ENCODE data around the gene DPP6.
"Not testable (repeated sequence)": the region's sequence is repeated elsewhere in the genome, so short reads cannot be mapped to it uniquely, and the experiment has no call there.

Gene DPP6

DNA sequence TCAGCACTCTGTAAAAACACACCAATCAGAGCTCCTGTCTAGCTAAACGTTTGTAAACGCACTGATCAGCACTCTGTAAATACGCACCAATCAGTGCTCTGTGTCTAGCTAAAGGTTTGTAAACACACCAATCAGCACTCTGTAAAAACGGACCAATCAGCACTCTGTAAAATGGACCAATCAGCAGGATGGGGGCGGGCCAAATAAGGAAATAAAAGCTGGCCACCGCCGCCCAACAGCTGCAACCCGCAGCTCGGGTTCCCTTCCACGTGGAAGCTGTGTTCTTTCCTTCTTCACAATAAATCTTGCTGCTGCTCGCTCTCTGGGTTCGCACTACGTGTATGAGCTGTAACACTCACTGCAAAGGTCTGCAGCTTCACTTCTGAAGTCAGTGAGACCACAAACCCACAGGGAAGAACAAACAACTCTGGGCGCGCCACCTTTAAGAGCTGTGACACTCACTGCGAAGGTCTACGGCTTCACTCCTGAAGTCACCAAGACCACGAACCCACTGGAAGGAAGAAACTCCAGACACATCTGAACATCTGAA is 625.9 kb downstream of the DPP6 start:
- FAIRE-seq: not testable (repeated sequence)

DNA sequence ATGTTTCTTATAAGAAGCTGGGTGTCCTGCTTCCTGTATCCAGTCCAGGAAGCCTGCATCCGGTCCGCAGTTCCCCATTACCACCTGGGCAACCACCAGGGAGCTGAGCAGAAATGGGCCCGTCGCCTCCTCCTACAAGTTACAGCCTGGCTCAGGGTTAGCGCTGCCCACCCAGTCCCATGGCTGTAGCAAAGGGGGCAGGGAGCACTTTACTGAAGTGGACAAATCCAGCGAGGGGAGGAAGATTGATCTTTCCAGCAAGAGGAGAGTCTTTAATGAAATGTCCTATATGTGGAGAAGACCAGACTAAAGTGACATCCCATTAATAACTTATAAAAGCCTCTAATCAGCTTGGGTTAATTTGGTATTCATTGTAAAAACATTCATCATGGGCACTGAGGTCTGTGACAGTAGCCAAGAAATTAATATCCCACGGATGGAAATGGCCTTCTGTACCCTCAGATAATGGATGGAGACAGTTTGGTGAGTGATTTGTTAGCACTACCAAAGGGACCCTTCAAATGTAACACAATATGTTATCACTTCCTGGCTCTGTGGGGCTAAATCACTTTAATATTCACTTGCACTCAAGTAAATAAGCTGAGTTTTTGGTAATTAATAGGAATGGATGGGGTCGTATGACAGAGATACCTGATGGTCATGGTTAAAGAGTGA is 627.3 kb downstream of the DPP6 start:
- no peak for FAIRE-seq

DNA sequence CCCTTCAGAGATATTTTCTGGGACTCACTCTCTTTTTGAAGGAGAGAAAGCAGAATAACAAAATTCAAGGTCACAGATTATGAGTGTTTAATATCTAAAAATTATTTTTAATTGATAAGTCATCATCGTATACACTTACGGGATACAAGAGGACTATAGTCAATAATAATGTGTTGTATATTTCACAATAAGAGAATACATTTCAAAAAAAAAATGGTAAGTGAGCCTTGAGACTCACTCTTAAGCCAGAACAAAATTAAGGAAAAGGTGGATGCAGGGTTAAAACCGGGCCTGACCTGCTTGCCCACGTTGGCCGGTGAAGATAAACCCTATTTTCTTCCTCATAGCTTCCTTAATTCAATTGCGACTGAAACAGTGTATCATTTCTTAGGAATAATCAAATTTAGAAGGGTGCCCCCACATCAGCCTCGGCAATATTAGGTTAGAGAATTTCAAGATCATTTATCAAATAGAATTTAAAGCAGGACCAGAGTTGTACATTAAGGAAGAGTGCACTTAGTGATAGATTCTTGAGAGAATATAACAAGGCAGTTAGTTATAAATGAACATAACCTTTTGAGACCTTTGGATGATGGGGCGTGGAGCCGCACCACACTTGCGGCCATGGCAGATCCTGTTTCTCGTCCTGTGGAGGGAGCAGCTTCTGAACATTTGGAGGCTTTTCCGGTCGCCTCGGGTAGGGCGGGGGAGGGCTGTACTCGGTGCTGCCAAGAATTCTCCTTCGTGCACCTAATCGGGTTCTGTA is 628.9 kb downstream of the DPP6 start:
- no peak for FAIRE-seq

DNA sequence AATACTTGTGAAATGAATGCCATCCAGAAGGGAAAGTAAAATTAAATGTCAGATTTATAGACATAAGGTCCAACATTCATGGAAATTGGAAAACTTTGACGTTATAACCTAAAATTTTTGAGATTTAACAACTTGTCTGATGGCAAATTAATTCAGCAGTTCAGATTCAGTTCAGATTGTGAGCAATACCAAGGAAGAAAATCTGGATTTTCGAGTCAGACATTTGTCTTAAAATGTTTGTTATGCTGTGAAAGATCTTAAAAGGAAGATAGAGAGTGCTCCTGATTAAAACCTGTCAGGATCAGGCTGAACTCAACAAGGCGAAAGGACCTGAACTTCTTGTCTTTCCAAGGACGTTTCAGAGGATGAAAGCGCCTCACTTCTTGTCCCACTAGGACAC is 629.8 kb downstream of the DPP6 start:
- FAIRE-seq: no peak

DNA sequence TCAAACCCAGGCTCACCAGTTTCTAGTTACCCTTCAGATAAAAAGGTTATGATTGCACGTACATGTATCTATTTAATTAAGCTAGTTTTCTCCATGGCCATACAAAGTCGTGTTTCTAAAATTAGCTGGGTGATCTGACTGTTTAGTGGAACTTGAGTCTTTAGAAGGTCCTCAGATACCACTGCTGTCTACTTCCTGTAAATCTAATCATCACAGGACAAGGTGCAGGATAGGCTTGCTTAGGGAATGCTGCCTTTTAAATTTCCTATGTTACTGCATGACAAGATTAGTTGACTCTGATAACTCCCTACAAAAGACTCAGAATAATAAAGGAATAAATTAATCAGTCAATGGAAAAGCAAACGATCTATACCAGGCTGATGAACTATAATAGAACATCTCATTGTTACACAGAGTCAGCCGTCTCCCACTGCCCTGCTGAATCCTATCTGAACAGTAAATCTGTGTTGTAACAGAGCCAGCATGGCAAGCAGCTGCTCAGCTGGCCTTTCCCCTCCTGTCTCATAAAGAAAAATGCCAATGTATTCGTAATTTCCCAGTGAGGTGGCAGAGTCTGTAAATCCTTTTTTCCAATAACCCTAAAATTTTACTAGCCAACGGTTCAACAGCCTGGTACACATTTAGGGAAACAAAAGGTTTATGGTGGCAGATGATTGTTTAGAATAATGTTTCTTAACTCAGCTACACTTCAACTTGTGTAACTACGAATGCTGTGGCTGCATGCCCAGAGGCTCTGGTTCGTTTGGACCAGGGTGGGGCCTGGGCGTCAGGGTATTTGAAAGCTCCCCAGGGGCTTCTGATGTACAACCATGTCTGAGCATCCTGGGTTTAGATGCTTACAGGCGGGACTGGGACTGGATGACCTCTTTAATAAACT is 632.7 kb downstream of the DPP6 start:
- no peak for FAIRE-seq

DNA sequence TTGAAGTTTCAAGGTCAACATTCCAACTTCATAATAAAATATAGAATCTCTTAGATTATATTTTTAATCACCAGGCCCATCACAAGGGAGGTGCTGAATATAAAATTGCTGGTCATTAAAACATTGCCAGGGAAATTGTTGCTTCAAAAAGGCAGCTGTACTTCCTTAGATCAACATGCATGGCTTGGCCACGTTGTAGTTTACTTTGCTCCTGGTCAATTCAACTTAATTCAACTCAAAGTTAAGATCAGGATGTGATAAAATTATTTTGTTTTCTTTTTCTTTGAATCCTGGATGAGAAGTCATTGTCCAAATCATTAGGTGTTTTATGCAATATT is 633.3 kb downstream of the DPP6 start:
- no peak for FAIRE-seq

DNA sequence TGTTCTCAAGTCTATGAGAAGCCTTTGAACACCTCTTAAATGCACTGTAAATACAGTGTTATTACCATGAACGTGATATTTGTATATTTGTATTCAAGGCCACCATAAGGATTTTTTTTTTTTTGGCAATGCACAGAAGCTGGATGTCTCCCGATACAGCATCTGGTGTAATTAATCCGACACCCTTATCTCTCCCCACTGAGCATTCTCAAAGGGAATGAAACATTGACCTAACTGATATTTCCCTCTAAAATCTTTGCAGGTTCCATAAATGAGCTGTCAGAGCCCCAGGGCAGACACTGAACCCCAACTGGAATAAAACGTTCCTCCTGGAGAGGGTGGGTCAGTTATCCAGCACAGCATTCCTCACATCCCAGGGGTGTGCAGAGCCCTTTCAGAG is 634.1 kb downstream of the DPP6 start:
- no peak for FAIRE-seq

DNA sequence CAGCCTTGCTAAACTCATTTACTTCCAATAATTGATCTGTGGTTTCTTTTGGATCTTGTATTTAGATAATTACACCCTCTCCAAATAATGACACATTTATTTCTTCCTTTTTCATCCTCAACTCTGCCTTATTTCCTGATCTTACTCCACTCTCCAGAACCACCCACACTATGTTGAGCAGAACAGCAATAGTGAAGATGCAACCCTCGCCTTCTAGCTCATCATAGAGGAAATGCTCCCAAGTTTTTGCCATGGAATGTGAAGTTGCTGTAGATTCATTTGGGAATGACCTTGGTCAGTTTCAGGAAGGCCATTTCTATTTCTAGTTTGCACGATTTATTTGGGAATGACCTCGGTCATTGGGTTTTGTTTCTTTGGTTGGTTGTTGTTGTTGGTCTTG is 636.8 kb downstream of the DPP6 start:
- no peak for FAIRE-seq

DNA sequence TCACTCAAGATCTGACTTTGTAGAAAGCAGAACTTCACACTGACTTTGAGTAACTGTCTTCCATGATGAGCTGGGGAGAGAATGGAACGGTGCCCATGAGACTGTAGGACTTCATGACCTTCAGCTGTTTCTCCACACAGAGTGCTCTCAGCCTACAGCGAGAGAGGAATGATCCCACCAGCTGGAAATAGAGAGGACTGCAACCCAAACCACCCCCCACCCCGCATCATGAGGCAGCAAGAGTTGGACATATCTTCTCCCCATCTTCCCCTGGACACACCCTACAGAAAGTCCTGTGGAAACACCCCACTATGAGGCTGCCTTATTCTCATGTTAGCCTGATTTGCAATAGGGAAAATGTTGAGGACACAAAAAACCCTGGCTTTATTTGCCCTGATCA is 638.2 kb downstream of the DPP6 start:
- no peak for FAIRE-seq

DNA sequence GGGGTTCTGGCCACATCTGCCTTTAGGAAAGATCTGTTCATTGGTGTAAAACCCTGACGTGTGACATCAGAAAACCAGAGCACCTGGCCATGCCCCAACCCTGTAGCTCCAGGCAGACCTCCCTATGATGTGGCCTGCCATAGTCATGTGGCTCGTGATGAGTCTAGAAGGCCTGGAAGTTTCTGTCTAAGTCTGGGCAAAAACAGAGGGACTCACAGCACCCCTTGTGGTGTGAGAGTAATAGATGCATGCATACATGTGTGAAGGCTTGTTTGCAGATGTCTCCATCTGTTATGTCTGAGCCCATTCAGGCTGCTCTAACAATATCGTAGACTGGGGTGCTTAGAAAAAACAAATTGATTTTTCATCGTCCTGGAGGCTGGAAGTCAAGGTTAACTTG is 641.5 kb downstream of the DPP6 start:
- no peak for FAIRE-seq

DNA sequence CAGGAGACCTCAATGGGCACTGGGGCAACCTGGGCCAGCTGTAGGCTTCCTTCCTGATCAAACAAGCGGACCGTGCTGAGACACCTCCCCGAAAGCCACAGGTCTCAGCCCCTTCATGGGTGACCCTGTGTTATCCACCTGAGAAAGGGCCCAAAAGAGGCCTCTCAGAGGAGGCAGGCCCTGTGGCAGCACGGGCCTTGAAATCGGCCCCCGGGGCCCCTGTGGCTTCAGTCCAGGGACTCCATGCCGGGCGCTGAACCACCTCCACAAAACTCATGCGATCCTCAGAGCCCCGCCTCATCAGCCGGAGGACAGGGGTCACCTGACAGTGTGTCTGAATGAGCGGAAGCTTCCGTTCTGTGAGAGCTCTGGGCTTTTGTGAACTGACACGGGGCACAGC is 643.6 kb downstream of the DPP6 start:
- FAIRE-seq: no peak

DNA sequence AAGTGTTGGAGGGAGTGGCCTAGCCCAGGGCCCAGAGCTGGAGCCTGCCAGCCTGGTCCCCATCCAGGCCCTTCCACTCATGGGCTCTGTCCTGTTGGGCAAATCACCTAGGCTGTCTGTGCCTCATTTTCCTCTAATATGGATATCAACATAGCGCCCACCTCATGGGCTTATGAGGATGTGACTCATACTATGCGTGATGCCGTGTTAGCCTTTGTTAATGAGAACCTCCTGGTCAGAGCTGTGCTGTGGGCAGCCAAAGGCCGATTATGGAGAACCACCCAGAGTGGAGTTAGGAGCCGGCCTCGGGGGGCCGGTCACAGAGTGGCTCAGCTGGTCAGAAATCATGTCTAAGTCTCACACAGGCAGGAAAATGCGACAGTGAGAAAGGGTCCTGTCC is 644.4 kb downstream of the DPP6 start:
- no peak for FAIRE-seq

DNA sequence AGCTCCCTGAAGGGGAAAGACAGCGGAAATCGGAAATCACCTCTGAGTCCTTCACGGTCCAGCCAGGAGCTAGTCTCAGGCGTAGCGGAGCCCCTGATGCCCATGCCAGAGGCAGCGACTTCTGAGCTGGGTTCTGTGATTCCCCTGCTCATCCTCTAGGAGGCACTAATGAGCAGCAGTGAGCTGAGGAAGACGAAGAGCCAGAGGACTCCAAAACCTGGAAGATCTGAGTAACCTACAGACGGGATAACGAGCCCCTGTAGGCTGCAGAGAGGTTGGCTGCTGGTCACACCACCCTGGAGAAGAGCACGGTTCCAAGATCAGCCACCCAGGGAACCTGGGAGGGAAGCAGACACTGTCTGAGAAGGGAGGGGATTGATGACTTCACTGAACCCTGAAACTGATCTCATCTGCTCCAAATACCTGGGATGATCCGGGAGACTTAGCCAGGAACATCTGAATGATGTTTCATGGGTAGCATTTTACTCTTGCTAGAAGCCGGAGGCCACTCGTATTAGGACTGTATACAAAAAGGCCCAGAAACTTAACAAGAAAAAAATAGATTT is 646.6 kb downstream of the DPP6 start:
- no peak for FAIRE-seq

DNA sequence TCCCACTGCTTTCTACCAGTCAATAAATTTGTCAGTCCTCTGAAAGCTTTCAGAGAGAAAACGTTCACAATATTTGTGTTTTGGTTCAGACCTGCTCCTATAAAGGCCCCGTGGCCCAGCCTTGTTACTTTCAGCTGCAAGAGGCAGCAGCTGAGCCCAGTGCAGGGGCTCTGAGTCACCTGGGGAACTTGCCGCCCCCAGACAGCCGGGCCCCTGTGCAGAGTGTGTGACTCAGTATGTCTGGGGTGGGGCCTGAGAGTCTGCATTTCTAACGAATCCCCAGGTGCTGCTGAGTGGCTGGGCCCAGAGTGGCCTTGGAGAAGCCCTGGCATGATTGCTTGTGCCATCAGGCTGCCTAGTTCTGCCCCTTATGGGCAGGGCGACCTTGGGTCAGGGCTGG is 647.2 kb downstream of the DPP6 start:
- FAIRE-seq: no peak

DNA sequence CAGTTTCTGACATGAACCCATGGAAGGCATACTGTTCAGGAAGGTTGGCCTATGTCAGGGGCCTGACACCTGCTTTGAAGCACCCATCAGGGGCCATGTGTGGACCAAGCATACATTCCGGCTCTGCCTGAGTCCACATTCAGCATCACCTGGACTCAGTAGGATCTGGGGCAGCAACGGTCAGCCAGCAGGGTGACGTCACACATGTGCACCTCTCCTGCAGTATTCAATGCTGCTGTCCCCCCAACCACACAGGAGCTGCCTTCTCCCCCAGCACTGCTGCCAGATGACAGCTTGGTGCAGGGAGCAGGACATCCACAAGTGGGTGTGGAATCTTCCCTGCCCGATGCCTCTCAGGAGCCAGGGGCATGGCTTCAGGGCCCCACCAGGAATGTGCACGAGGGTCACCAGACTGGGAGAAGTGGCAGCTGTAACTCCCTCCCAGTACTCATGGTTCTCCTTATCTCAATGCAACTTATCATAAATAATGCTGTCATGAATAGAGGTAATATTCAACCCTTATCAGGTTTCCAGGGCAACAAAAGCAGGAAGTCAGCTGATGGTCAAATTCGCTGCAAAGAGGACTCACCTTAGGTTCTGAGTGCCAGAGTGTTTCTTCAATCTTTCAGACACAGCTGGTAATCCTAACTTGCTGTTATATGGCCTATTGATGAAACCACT is 657.8 kb downstream of the DPP6 start:
- FAIRE-seq: no peak

DNA sequence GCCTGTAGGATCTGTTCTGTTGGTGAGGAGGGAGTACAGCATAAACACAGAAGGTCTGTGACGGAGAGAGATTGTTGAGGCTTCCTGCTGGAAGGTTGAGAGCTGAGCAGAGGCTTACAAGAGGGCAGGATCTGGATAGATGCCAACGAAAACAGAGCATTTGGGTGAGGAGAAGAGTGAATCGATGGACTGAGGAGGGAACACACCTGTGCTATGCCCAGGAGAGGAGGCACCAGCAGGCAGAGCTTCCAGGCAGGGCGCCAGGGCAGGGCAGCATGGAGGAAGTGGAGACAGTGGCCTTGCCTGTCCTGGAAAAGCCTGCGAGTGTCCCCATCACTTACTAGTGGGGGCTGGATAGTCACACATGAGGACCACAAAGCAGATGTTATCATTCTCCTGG is 667.8 kb downstream of the DPP6 start:
- FAIRE-seq: no peak

DNA sequence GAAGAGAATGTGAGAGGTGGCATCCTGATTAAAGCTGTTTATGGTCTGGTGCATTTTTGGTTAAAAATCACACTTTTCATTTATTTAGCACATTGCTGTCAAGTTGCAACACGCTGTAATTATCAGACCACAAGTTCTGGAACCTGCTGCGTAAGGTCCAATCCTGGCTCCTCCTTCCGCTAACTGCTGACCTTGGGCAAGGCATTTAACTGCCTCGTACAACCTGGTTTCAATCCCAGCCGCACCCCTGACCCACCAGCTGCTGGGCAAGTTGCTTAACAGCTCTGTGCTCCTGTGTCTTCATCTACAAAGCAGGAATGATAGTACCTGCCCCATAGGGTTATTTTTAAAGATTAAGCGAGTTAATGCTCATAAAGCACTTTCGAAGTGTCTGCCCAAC is 668.9 kb downstream of the DPP6 start:
- no peak for FAIRE-seq

DNA sequence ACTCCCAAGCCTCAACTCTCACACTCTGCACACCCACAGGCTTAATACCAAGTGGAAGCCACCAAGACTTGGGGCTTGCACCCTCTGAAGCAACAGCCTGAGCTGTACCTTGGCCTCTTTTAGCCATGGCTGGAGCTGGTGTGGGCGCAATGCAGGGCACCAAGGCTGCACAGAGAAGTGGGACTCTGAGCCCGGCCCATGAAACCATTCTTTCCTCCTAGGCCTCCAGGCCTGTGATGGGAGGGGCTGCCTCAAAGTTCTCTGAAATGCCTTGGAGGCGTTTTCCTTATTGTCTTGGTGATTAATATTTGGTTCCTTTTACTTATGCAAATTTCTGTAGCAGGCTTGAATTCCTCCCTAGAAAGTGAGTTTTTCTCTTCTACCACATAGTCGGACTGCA is 674.2 kb downstream of the DPP6 start:
- no peak for FAIRE-seq

DNA sequence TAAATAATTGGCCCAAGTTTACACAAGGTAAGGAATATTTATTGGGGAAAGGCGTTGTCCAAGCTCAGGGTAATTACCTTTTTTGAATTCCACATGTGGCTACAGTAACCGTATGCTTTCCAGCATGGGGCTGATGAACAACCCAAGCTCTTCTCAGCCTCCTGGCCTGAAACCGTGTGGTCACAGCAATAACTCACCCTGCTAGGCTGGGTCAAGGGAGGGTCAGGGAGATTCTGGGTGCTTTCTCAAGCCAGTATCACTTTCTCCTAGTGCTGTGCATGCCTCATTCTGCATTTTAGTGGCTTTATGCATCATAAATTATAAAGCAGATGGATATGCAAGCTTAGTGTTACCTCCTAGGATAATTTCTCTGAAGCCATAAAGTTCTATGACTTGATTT is 676.9 kb downstream of the DPP6 start:
- FAIRE-seq: no peak

DNA sequence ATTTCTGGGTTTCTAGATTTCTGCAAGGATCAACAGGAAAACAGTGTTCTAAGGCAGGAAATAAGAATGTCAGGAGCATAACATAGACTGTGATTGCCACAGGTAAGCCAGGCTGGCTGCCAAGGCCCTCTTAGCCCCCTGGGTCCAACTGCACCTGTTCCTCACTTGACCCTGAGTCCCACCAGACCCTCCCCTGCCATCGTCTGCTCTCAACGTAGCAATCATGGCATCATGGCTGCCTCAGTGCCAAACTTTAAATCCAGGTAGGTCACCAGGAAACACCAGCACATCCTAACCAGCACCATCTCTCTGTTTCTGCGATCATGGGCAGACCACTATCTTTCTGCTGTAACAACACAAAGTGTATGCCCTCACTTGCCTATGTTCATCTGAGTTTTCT is 683.6 kb downstream of the DPP6 start:
- no peak for FAIRE-seq

DNA sequence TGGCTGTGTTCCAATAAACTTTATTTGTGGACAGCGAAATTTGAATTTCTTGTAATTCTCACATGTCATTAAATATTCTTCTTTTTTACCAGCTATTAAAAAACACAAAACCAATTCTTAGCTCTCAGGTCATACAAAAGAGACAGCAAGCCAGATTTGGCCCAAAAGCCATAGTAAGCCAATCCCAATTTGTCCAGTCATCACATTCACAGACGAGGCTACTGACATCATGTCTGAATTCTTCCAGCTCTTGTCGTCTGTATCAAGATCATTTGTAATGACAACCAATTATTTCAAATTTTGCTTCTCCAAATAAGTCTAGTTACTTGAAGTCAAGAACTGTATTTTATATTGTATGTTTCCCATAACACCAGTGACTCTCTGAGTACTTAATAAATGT is 684.2 kb downstream of the DPP6 start:
- FAIRE-seq: no peak

DNA sequence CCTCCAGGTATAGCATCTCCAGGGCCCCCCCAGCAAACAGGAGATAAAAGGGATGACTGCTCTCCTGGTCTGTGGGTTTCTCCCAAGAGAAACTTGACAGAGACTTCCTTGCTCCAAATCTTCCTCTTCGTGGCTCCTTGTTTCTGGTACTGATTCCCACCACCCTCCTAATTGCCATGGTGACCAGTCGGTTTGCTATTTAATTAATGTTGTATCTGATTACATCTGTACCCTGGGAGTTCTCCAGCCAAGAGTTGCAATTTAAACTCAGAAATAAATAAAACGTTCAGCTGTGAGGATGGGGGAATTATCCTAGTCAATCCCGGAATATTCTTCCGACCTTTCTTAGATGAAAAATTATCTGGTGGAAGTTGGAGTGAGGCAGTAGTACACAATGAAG is 686.0 kb downstream of the DPP6 start:
- no peak for FAIRE-seq

DNA sequence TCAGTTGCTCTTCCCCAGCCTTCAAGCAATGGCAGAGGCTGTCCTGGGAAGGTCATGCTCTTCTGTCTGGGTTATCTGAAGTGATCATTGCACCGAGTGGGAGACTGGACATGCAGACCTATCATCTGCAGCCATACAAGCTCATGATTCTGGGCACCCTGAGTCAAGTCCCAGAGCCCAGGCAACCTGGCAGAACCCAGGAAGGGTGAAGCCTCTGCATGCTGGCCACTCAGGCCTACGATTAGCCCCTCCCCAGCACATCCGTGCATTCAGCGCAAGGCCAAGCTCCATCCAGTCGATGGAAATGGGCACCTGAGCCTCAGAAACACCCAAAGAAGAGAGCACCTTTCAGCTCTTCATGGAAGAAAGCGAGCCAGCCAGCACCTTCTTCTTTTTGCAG is 688.9 kb downstream of the DPP6 start:
- FAIRE-seq: no peak

Measured in G401.6 (cell line).